Kidney epithelial cell (primary cell): Measurements from ENCODE around the gene CHADL. TPM values are rescaled to one million over a fixed set of nuclear protein-coding genes. Genes with fewer than 3 reads are reported as not detected.

ENCODE experiments used
- DNase-seq: peaks from one replicate; pipeline ENCODE4 v3.0.0-alpha.2; 2010; ENCODE audit warnings: low read depth
- H3K27me3 ChIP-seq: 2 replicates; pipeline ENCODE4 v1.6.0; 2011; ENCODE audit warnings: low read length; ENCODE audit not compliant: control insufficient read depth, insufficient read depth
- H3K36me3 ChIP-seq: 2 replicates; pipeline ENCODE4 v1.5.1; 2011; ENCODE audit warnings: low read length; ENCODE audit not compliant: control insufficient read depth, insufficient read depth
- H3K4me3 ChIP-seq: 2 replicates; pipeline ENCODE4 v1.5.1; 2011; ENCODE audit warnings: low read depth, mild to moderate bottlenecking, control low read depth, low read length
- CTCF ChIP-seq: IDR thresholded peaks from 2 replicates; pipeline ENCODE4 v1.5.1; 2011; ENCODE audit warnings: mild to moderate bottlenecking, moderate library complexity, low read length, control low read depth, inconsistent platforms; ENCODE audit not compliant: insufficient read depth, poor library complexity, severe bottlenecking
- total RNA-seq: library from RNA; depleted of rRNA; stranded (reverse); fragments of >200 nt; gene quantifications from 2 replicates; pipeline ENCODE4 v1.2.3, GENCODE V29; 2015

The CHADL gene
- total RNA-seq, 1 donor from 2014 or later = 1.6 TPM

- Histone ChIP-seq H3K27me3 (no peaks in the 10 kb centered on the region), H3K4me3 (no peak overlapping the region), H3K36me3 (peaks cover 8% of the 10 kb centered on the region)
- no peak for TF ChIP-seq CTCF
- DNase-seq = no peak
Observed at GRCh38 chr22:41271787-41272186, 31.1 kb upstream of the CHADL start.

- Histone ChIP-seq H3K4me3 (no peak overlapping the region), H3K36me3 (peaks cover 4% of the 10 kb centered on the region), H3K27me3 (no peaks in the 10 kb centered on the region)
- TF ChIP-seq CTCF = no peak
- DNase-seq = no peak
Observed at GRCh38 chr22:41267958-41268357, 27.2 kb upstream of the CHADL start.

GRCh38 chr22:41264408-41264941, 23.7 kb upstream of the CHADL start:
- TF ChIP-seq CTCF = no peak
- no peak for DNase-seq
- Histone ChIP-seq H3K36me3 (peaks cover 10% of the 10 kb centered on the region), H3K27me3 (no peaks in the 10 kb centered on the region), H3K4me3 (no peak overlapping the region)

- TF ChIP-seq CTCF = no peak
- Histone ChIP-seq H3K27me3 (no peaks in the 10 kb centered on the region), H3K4me3 (no peak overlapping the region), H3K36me3 (peaks cover 10% of the 10 kb centered on the region)
- no peak for DNase-seq
Observed at GRCh38 chr22:41263704-41264103, 23.0 kb upstream of the CHADL start.

GRCh38 chr22:41262250-41262765, 21.6 kb upstream of the CHADL start:
- H3K27me3 ChIP-seq = no peaks in the 10 kb centered on the region
- H3K4me3 ChIP-seq = no peak overlapping the region
- peaks cover 7% of the 10 kb centered on the region for H3K36me3 ChIP-seq
- DNase-seq = no peak
- TF ChIP-seq CTCF = no peak
